Hepatocyte (in vitro differentiated cells): ENCODE data around the gene SH3BGRL. TPM values are rescaled to one million over a fixed set of nuclear protein-coding genes. Genes with fewer than 3 reads are reported as not detected.

ENCODE experiments used
- DNase-seq: peaks from one replicate; pipeline ENCODE4 v3.0.0-alpha.2; 2016; ENCODE audit warnings: low spot score
- H2AFZ ChIP-seq: fragments of 200-600 bp; sonication (generic); 2 replicates; pipeline ENCODE4 v1.6.0; 2016; ENCODE audit warnings: antibody characterized with exemption, mild to moderate bottlenecking
- H3K27ac ChIP-seq: fragments of 200-600 bp; sonication (generic); 2 replicates; pipeline ENCODE4 v1.5.1; 2016; ENCODE audit warnings: mild to moderate bottlenecking
- H3K27me3 ChIP-seq: fragments of 200-600 bp; sonication (generic); 2 replicates; pipeline ENCODE4 v1.6.1; 2016
- H3K36me3 ChIP-seq: fragments of 200-600 bp; sonication (generic); replicated peaks from 2 replicates; pipeline ENCODE4 v1.5.1; 2016; ENCODE audit warnings: low read depth; ENCODE audit not compliant: insufficient read depth
- H3K4me1 ChIP-seq: fragments of 200-600 bp; sonication (generic); 2 replicates; pipeline ENCODE4 v1.5.1; 2016; ENCODE audit warnings: mild to moderate bottlenecking, moderate library complexity; ENCODE audit not compliant: insufficient read depth
- H3K4me2 ChIP-seq: fragments of 200-600 bp; sonication (generic); 2 replicates; pipeline ENCODE4 v1.6.0; 2016
- H3K4me3 ChIP-seq: fragments of 200-600 bp; sonication (generic); 2 replicates; pipeline ENCODE4 v1.5.1; 2016; ENCODE audit warnings: mild to moderate bottlenecking
- H3K79me2 ChIP-seq: fragments of 200-600 bp; sonication (generic); 2 replicates; pipeline ENCODE4 v1.6.0; 2017; ENCODE audit warnings: mild to moderate bottlenecking
- H3K9me2 ChIP-seq: fragments of 200-600 bp; sonication (generic); replicated peaks from 2 replicates; pipeline ENCODE4 v1.6.0; 2017; ENCODE audit warnings: mild to moderate bottlenecking; ENCODE audit not compliant: insufficient read depth
- H3K9me3 ChIP-seq: fragments of 200-600 bp; sonication (generic); 2 replicates; pipeline ENCODE4 v1.5.1; 2016; ENCODE audit warnings: low read depth, mild to moderate bottlenecking
- H4K20me1 ChIP-seq: fragments of 200-600 bp; sonication (generic); 2 replicates; pipeline ENCODE4 v1.6.0; 2016; ENCODE audit warnings: mild to moderate bottlenecking; ENCODE audit not compliant: insufficient read depth, poor library complexity, severe bottlenecking
- EZH2 ChIP-seq: fragments of 200-600 bp; sonication (generic); IDR thresholded peaks from 2 replicates; pipeline ENCODE4 v1.6.1; 2016; ENCODE audit warnings: antibody characterized with exemption, mild to moderate bottlenecking, borderline replicate concordance
- EZH2phosphoT487 ChIP-seq: fragments of 200-600 bp; sonication (generic); IDR thresholded peaks from one replicate; pipeline ENCODE4 v1.6.1; 2018; ENCODE audit warnings: antibody characterized with exemption, mild to moderate bottlenecking, low read depth, moderate library complexity; ENCODE audit not compliant: unreplicated experiment, severe bottlenecking
- WGBS: methylation state at CpG from one replicate; pipeline ENCODE4 v1.1.6; 2016; ENCODE audit warnings: low lambda C conversion rate; ENCODE audit errors: missing lambda C conversion rate; 5-methylcytosine and 5-hydroxymethylcytosine counted together
- polyA plus RNA-seq: library from polyadenylated mRNA; unstranded; fragments of >200 nt; fragmentation: Nextera tagmentation; extraction: Ambion mirVana; gene quantifications from 2 replicates; pipeline ENCODE4 v1.2.1, GENCODE V29; 2016
- total RNA-seq: library from RNA; depleted of rRNA; stranded (reverse); fragments of >200 nt; gene quantifications from 2 replicates; pipeline ENCODE4 v1.2.3, GENCODE V29; 2014
- TF ChIP-seq, protein P1 (sequence below): fragments of 200-600 bp; sonication (generic); IDR thresholded peaks from 2 replicates; pipeline ENCODE4 v1.5.1; 2016; ENCODE audit warnings: antibody characterized with exemption, mild to moderate bottlenecking; ENCODE audit not compliant: poor library complexity

Gene SH3BGRL
- total and polyA plus RNA-seq, 2 experiments from 2014 or later = 72.3 to 110 TPM

DNA sequence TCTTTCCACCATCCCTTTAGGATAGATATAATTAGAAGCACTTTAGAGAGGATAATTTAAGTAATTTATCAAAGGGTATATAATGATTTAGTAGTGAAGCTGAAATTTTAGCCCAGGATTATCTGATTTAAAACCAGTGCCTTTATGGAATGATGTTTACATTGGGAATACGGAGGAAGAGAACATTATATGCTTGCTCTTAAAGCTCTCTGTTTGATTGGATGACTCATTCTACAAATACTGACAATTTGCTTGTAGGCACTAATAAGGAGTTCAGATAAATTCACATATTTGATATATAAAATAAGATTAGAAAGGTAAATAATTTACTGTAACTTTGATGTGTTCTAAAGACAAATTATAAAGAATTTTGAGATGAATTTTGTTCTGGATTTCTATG is 84.7 kb downstream of the SH3BGRL start:
- WGBS = 35% methylated on average over 1 of the region's 1 CpG
- H3K9me2 ChIP-seq = no peaks in the 10 kb centered on the region
- TF ChIP-seq EZH2 (no peak), EZH2phosphoT487 (no peak)
- TF ChIP-seq, protein P1, sequence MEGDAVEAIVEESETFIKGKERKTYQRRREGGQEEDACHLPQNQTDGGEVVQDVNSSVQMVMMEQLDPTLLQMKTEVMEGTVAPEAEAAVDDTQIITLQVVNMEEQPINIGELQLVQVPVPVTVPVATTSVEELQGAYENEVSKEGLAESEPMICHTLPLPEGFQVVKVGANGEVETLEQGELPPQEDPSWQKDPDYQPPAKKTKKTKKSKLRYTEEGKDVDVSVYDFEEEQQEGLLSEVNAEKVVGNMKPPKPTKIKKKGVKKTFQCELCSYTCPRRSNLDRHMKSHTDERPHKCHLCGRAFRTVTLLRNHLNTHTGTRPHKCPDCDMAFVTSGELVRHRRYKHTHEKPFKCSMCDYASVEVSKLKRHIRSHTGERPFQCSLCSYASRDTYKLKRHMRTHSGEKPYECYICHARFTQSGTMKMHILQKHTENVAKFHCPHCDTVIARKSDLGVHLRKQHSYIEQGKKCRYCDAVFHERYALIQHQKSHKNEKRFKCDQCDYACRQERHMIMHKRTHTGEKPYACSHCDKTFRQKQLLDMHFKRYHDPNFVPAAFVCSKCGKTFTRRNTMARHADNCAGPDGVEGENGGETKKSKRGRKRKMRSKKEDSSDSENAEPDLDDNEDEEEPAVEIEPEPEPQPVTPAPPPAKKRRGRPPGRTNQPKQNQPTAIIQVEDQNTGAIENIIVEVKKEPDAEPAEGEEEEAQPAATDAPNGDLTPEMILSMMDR = no peak

DNA sequence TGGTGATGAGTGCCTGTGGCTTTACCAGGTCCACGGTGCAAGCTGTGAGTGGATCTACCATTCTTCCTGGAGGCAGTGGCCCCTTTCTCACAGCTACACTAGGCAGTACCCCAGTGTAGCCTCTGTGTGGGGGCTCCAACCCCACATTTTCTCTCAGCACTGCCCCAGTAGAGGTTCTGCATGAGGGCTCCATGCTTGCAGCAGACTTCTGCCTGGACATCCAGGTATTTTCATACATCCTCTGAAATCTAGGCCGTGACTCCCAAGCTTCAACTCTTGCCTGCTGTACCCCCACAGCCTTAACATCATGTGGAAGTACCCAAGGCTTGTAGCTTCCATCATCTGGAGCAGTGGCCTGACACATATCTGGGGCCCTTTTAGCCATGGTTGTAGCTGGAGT is 90.1 kb downstream of the SH3BGRL start:
- TF ChIP-seq, protein P1 = no peak
- no peak for TF ChIP-seq EZH2
- no peak for TF ChIP-seq EZH2phosphoT487
- no peak overlapping the region for H3K4me3 ChIP-seq
- no peak overlapping the region for H3K4me2 ChIP-seq
- H3K36me3 ChIP-seq = no peaks in the 10 kb centered on the region
- no peaks in the 10 kb centered on the region for H3K27me3 ChIP-seq
- H3K27ac ChIP-seq = no peak overlapping the region
- no peak overlapping the region for H2AFZ ChIP-seq
- H4K20me1 ChIP-seq = no peaks in the 10 kb centered on the region
- peaks cover 7% of the 10 kb centered on the region for H3K9me3 ChIP-seq
- H3K79me2 ChIP-seq = no peaks in the 10 kb centered on the region
- no peaks in the 10 kb centered on the region for H3K4me1 ChIP-seq
- H3K9me2 ChIP-seq = no peaks in the 10 kb centered on the region
- no peak for DNase-seq
- 85% methylated on average over 2 of the region's 2 CpGs for WGBS

More for the DNA sequence above, 84.7 kb downstream of the SH3BGRL start:
- no peak for DNase-seq
- H3K36me3 ChIP-seq = no peaks in the 10 kb centered on the region
- no peak overlapping the region for H3K4me3 ChIP-seq
- H3K4me2 ChIP-seq = no peak overlapping the region
- no peaks in the 10 kb centered on the region for H3K27me3 ChIP-seq
- no peaks in the 10 kb centered on the region for H3K4me1 ChIP-seq
- H3K9me3 ChIP-seq = peaks cover 4% of the 10 kb centered on the region
- no peak overlapping the region for H2AFZ ChIP-seq
- no peaks in the 10 kb centered on the region for H4K20me1 ChIP-seq
- no peaks in the 10 kb centered on the region for H3K79me2 ChIP-seq
- H3K27ac ChIP-seq = no peak overlapping the region

DNA sequence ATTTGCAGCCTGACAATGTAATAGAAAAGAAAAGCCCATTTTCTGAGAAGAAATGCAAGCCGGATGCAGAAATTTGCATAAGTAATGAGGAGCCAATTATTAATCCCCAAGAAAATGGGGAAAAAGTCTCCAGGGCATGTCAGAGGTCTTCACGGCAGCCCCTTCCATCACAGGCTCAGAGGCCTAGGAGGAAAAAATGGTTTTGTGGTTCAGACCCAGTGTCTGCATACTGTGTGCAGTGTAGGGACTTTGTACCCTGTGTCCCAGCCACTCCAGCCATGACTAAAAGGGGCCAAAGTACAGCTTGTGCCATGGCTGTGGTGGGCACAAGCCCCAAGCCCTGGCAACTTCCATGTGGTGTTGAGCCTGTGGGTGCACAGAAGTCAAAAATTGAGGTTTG is 92.2 kb downstream of the SH3BGRL start:
- no peak overlapping the region for H3K4me3 ChIP-seq
- no peaks in the 10 kb centered on the region for H3K36me3 ChIP-seq
- peaks cover 7% of the 10 kb centered on the region for H3K9me3 ChIP-seq
- H3K79me2 ChIP-seq = no peaks in the 10 kb centered on the region
- no peak for DNase-seq
- TF ChIP-seq EZH2 = no peak
- TF ChIP-seq EZH2phosphoT487 = no peak
- TF ChIP-seq, protein P1 = no peak
- WGBS = 95% methylated on average over 2 of the region's 2 CpGs
- no peaks in the 10 kb centered on the region for H3K4me1 ChIP-seq
- H3K27me3 ChIP-seq = no peaks in the 10 kb centered on the region
- no peaks in the 10 kb centered on the region for H3K9me2 ChIP-seq
- no peak overlapping the region for H3K27ac ChIP-seq
- no peak overlapping the region for H2AFZ ChIP-seq
- H3K4me2 ChIP-seq = no peak overlapping the region
- no peaks in the 10 kb centered on the region for H4K20me1 ChIP-seq

DNA sequence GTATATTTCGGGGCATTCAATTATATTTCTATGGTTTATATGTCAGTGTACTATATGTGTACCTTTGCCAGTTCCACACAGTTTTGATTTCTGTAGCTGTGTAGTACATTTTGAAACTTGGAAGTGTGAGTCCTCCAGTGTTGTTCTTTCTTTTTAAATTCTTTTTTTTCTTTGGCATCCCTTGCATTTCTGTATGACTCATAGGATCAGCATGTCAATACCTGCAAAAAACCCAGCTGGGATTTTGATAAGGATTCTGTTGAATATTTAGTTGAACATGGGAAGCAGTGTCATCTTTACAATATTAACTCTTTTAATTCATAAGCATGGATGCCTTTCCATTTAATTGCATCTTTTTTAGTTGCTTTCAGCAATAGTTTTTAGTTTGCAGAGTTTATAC is 100.0 kb downstream of the SH3BGRL start:
- Histone ChIP-seq H3K27ac (no peak overlapping the region), H2AFZ (no peak overlapping the region), H4K20me1 (no peaks in the 10 kb centered on the region), H3K4me2 (no peak overlapping the region), H3K4me1 (no peaks in the 10 kb centered on the region), H3K79me2 (no peaks in the 10 kb centered on the region), H3K4me3 (no peak overlapping the region), H3K9me2 (no peaks in the 10 kb centered on the region), H3K9me3 (no peaks in the 10 kb centered on the region), H3K36me3 (no peaks in the 10 kb centered on the region), H3K27me3 (no peaks in the 10 kb centered on the region)
- WGBS = 71% methylated on average over 1 of the region's 1 CpG
- DNase-seq = no peak
- TF ChIP-seq, protein P1 = no peak
- TF ChIP-seq EZH2 = no peak
- no peak for TF ChIP-seq EZH2phosphoT487
